Measurements from ENCODE around the gene LRRIQ1. TPM values are rescaled to one million over a fixed set of nuclear protein-coding genes. Genes with fewer than 3 reads are reported as not detected.

LRRIQ1 gene
- total and polyA plus RNA-seq, 8 donors = 0.31 to 2.0 (median 0.74) TPM

- 37 to 53% methylated on average over 3 of the region's 3 CpGs for WGBS, 2 donors
- Histone ChIP-seq H3K27me3 (no peaks in the 10 kb centered on the region), H3K27ac (no peak overlapping the region), H3K4me3 (no peak overlapping the region), H3K4me1 (no peaks in the 10 kb centered on the region), H3K36me3 (no peaks in the 10 kb centered on the region), H3K9me3 (no peaks in the 10 kb centered on the region)
- DNase-seq (no peak), ATAC-seq (no peak), FAIRE-seq (no peak)
- no peak for TF ChIP-seq CTCF (IDR thresholded peaks at IDR 0.05)
- intact Hi-C loops (cut with DNase I) = no loop called here
Observed at GRCh38 chr12:85244561-85244960, 208.4 kb downstream of the LRRIQ1 start.

DNA sequence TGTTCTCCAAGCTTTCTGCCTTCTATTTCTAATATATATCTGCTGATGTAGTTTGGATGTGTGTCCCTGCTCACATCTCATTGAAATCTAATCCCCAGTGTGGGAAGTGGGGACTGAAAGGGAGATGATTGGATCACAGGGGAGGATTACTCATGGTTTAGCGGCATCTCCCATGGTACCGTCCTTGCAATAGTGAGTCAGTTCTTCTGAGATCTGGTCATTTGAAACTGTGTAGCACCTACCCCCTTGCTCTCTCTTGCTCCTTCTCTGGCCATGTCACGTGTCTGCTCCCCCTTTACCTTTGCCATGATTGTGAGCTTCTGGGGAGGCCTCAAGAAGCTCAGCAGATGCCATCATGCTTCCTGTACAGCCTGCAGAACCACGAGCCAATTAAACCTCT is 217.7 kb downstream of the LRRIQ1 start:
- intact Hi-C loops (cut with DNase I) = no loop called here
- no peak for FAIRE-seq

GRCh38 chr12:85257671-85258070 is 221.5 kb downstream of the LRRIQ1 start:
- TF ChIP-seq CTCF (IDR thresholded peaks at IDR 0.05) = no peak
- Histone ChIP-seq H3K9me3 (no peaks in the 10 kb centered on the region), H3K27ac (no peak overlapping the region), H3K36me3 (no peaks in the 10 kb centered on the region), H3K4me1 (no peaks in the 10 kb centered on the region), H3K27me3 (no peaks in the 10 kb centered on the region), H3K4me3 (no peak overlapping the region)
- no peak for FAIRE-seq
- DNase-seq = no peak
- intact Hi-C loops (cut with DNase I) = no loop called here
- no peak for ATAC-seq
- 90 to 98% methylated on average over 1 of the region's 1 CpG for WGBS, 2 donors

More for the DNA sequence above, 217.7 kb downstream of the LRRIQ1 start:
- H3K27me3 ChIP-seq = no peaks in the 10 kb centered on the region
- 50 to 56% methylated on average over 4 of the region's 4 CpGs for WGBS, 2 donors
- TF ChIP-seq CTCF (IDR thresholded peaks at IDR 0.05) = no peak
- H3K36me3 ChIP-seq = no peaks in the 10 kb centered on the region
- H3K27ac ChIP-seq = no peak overlapping the region
- no peak for DNase-seq
- no peaks in the 10 kb centered on the region for H3K4me1 ChIP-seq
- H3K9me3 ChIP-seq = no peaks in the 10 kb centered on the region
- H3K4me3 ChIP-seq = no peak overlapping the region
- no peak for ATAC-seq

- TF ChIP-seq CTCF (IDR thresholded peaks at IDR 0.05) = no peak
- Histone ChIP-seq H3K36me3 (no peaks in the 10 kb centered on the region), H3K4me3 (no peak overlapping the region), H3K4me1 (no peaks in the 10 kb centered on the region), H3K27me3 (no peaks in the 10 kb centered on the region), H3K9me3 (no peaks in the 10 kb centered on the region), H3K27ac (no peak overlapping the region)
- ATAC-seq (no peak), FAIRE-seq (no peak), DNase-seq (no peak)
- intact Hi-C loops (cut with DNase I) = no loop called here
- WGBS, 2 donors = 60 to 73% methylated on average over 2 of the region's 2 CpGs
Observed at GRCh38 chr12:85260447-85260846, 224.3 kb downstream of the LRRIQ1 start.

DNA sequence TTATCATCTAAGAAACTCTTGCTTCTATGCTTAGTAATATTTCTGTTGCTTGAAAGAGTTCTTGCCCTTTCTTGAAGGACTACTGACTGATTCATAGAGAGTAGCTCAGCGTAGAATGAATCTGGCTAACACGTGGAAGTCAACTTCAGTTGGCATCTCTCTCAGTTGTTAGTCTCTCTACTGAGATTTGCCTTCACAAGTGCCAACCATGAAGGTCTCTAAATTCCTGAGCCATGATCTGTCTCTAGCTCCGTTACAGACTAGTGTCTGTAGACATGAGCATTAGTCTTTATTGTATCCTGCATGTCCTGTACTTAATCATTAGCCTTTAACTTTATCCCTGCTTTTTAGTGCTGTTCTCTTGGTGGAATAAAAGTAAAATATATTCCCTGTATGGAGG is 224.7 kb downstream of the LRRIQ1 start:
- no peak for ATAC-seq

More for the DNA sequence above, 224.7 kb downstream of the LRRIQ1 start:
- Histone ChIP-seq H3K9me3 (no peaks in the 10 kb centered on the region), H3K4me1 (no peaks in the 10 kb centered on the region), H3K36me3 (no peaks in the 10 kb centered on the region), H3K27me3 (no peaks in the 10 kb centered on the region), H3K4me3 (no peak overlapping the region), H3K27ac (no peak overlapping the region)
- no peak for DNase-seq
- WGBS, 2 donors = 52 to 58% methylated on average over 3 of the region's 3 CpGs
- no peak for TF ChIP-seq CTCF (IDR thresholded peaks at IDR 0.05)
- FAIRE-seq = no peak
- intact Hi-C loops (cut with DNase I) = no loop called here

All from pancreas (tissue), 10 donors.